ENCODE results near the gene FAM151A.

The FAM151A gene

DNA sequence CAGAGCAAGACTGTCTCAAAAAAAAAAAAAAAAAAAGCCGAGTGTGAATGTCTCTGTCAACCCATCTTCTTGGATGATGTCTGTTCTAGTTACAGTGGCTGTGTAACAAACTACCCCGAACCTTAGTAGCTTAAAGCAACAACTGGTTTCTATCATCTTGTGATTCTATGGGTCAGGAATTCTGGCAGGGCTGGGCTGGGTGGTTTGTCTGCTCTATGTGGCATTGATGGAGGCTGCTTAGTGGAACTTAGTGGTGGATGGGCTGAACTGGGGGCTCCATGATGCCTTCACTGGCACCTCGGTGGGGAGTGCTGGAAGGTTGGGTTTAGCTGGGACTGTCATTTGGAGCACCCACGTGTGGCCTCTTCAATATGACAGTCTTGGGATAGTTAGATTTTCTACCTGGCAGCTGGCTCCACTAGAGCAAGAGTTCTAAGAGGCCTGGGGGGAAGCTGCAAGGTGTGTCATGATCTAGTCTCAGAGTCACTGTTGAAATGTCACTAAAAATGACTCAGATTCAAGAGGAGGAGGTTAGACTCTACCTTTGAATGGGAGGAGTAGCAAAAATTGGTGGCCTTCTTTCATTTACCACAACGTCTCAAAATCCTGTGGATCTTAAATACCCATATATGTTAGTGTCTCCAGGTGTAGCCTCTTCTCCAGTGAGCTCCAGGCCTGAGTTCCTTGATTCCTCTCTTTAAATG is 56.7 kb downstream of the FAM151A start:
- in situ Hi-C loops (cut with MboI; ENCODE audit: low pct_unique_long_range_greater_than_20kb, low sequenced_read_pairs) = no loop called here
- no peak for DNase-seq

DNA sequence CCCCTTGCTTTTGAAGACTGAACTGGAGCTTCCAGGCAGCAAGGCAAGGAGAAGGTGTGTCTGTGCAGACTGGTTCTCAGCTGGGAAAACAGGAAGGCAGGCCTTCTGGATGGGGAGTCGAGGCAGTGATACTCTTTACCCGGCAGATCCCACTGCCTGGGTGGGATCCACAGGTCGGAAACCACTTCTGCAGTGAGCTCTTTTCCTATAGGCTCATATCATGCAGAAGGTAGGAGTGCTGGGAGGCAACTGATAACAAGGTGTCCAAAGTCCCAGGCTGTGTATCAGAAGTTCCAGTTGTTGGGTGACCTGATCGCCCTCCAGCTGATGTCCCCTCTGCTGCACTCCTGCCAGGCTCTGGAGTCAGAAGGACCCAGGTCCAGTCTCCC is 58.2 kb downstream of the FAM151A start:
- no peak for DNase-seq

DNA sequence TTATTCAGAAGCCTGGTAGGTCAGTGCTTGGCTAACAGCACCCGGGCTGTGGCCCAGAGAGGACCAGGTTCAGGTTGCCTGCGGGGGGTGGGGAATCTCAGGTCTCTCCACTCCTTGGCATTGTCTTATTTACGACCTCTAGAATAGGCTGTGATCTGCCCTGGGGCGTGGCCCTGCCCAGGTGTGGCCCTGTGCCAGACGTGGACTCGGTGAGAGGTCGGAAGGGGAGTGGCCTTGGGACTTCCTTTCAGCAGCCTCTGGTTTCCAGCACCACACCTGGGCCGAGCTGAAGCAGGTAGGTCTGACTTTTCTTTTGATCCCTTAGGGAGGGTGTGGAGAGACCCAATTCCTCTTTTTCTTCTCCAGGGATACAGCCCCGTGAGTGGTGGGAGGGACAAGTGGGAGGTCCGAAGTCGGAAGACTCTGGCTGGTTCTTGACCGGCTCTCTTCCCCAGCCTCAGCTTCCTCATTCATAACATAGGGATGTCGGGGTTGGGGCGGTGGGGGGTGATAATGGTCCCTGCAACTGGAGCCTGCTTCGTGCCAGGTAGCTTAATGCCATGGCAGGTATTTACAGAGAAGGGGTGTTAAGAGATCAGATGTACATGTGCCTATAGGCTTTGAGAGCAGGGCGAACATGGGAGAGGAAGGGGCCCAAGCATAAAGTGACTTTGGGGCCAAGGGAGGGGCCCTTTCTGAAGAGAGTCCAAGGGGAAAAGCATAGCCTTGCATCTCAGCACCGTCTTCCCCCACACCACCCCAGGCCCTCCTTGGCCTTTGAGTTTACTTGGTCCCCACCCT is 58.8 kb downstream of the FAM151A start:
- no peak for DNase-seq
- in situ Hi-C loops (cut with MboI; ENCODE audit: low pct_unique_long_range_greater_than_20kb, low sequenced_read_pairs) = no loop called here

More for the DNA sequence above, 58.2 kb downstream of the FAM151A start:
- in situ Hi-C loops (cut with MboI; ENCODE audit: low pct_unique_long_range_greater_than_20kb, low sequenced_read_pairs) = no loop called here

DNA sequence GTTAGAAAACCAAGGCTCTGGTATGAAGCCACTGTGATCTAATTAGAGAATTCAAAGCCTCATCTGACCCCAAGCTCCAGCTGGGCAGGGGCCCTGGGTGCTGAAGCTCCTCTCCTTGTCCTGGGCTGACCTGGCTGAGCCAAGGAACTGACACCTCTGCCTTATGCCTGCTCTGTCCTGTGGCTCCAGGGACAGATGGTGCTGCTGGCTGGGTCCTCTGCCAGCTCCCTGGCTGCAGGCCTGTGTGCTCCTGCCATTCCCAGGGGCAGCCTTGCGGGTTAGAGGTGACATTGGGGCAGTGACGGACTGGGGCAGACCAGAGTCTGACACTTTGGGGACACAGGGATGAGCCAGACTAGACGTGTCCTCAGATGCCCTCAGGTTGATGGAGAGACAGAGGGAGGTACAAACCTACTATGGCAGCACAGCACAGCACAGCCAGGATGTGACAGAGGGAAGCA is 63.5 kb downstream of the FAM151A start:
- no peak for DNase-seq
- in situ Hi-C loops (cut with MboI; ENCODE audit: low pct_unique_long_range_greater_than_20kb, low sequenced_read_pairs) = no loop called here

Measured in KBM-7 (cell line).